HG03095 (cell line): Measurements from ENCODE around the gene SELENOH.

ENCODE experiments used
- ATAC-seq: cut with Tn5 transposase; IDR thresholded peaks from one replicate; pipeline ENCODE4 v1.9.1; 2021; ENCODE audit warnings: moderate library complexity; ENCODE audit not compliant: unreplicated experiment

SELENOH gene

GRCh38 chr11:57745206-57745605, 3.9 kb downstream of the SELENOH start:
- no peak for ATAC-seq

GRCh38 chr11:57746920-57747319, 5.6 kb downstream of the SELENOH start:
- no peak for ATAC-seq

GRCh38 chr11:57751176-57751575, 9.9 kb downstream of the SELENOH start:
- no peak for ATAC-seq

GRCh38 chr11:57751676-57752253, 10.5 kb downstream of the SELENOH start, which contains the start of gene BTBD18:
Gene BTBD18 (minus strand): TSS chr11:57751819. CDS start chr11:57751188, 631 bp downstream.
- no peak for ATAC-seq

- ATAC-seq, result no peak
Observed at GRCh38 chr11:57752954-57753353, 11.7 kb downstream of the SELENOH start.

- ATAC-seq, result no peak
Observed at GRCh38 chr11:57758174-57758573, 16.9 kb downstream of the SELENOH start.

- ATAC-seq, result peak; percentile 88
Observed at GRCh38 chr11:57761301-57762234, 20.3 kb downstream of the SELENOH start, which contains the start of gene CTNND1. Gene CTNND1 (plus strand): TSS chr11:57761802. CDS start chr11:57791479, 29,677 bp downstream.

- no peak for ATAC-seq
Observed at GRCh38 chr11:57762235-57762861, 21.1 kb downstream of the SELENOH start.

GRCh38 chr11:57763568-57763967, 22.3 kb downstream of the SELENOH start:
- no peak for ATAC-seq

GRCh38 chr11:57764021-57764420, 22.7 kb downstream of the SELENOH start:
- no peak for ATAC-seq

- ATAC-seq, result no peak
Observed at GRCh38 chr11:57764566-57764965, 23.3 kb downstream of the SELENOH start.

- ATAC-seq, result no peak
Observed at GRCh38 chr11:57764972-57765371, 23.7 kb downstream of the SELENOH start.

- ATAC-seq, result no peak
Observed at GRCh38 chr11:57770793-57771192, 29.5 kb downstream of the SELENOH start.

- ATAC-seq, result no peak
Observed at GRCh38 chr11:57771365-57771764, 30.1 kb downstream of the SELENOH start.

GRCh38 chr11:57772562-57772961, 31.3 kb downstream of the SELENOH start:
- ATAC-seq, result no peak

GRCh38 chr11:57773026-57773598, 31.8 kb downstream of the SELENOH start:
- no peak for ATAC-seq

- ATAC-seq, result no peak
Observed at GRCh38 chr11:57775491-57775890, 34.2 kb downstream of the SELENOH start.

- ATAC-seq, result no peak
Observed at GRCh38 chr11:57776031-57776521, 34.8 kb downstream of the SELENOH start.

GRCh38 chr11:57776577-57777210, 35.4 kb downstream of the SELENOH start:
- ATAC-seq, result no peak

- ATAC-seq, result no peak
Observed at GRCh38 chr11:57777969-57778317, 36.7 kb downstream of the SELENOH start.
